Endothelial cell of umbilical vein (primary cell): ENCODE results near the gene TMC2. TPM values are rescaled to one million over a fixed set of nuclear protein-coding genes. Genes with fewer than 3 reads are reported as not detected.

ENCODE experiments used
- BruUV-seq: library from RNA; stranded (reverse); fragments of 400-500 nt; replicated peaks from 2 replicates; lab custom pipeline; 2021; lab: Mats Ljungman, UMichigan
- CTCF ChIA-PET: fragments of 300-600, 350-600 bp; sonication (Branson Sonifier 250); formaldehyde crosslinking; loops from one replicate; lab custom pipeline; 2021; ENCODE audit warnings: antibody characterized with exemption, inconsistent platforms; lab: Charles Lee
- POLR2A ChIA-PET: fragments of 300-600, 350-600 bp; sonication (Branson Sonifier 250); formaldehyde crosslinking; loops from one replicate; lab custom pipeline; 2021; ENCODE audit warnings: antibody characterized with exemption, inconsistent platforms; lab: Charles Lee
- DNase-seq: peaks from one replicate; pipeline ENCODE4 v3.0.0-alpha.2; 2011; ENCODE audit warnings: low read depth, low spot score
- FAIRE-seq: peaks from 2 replicates; lab custom pipeline; 2011; peaks lifted over from hg19 to GRCh38; lab: Jason Lieb, UNC
- H2AFZ ChIP-seq: 2 replicates; pipeline ENCODE4 v1.6.0; 2012; ENCODE audit warnings: low read depth, low read length, control low read depth, inconsistent platforms
- H3K27ac ChIP-seq: 2 replicates; pipeline ENCODE4 v1.5.1; 2011; ENCODE audit warnings: low read depth, mild to moderate bottlenecking, control low read depth, low read length, moderate library complexity; ENCODE audit not compliant: insufficient read depth
- H3K27me3 ChIP-seq, 2 experiments: 2 replicates each; pipeline versions ENCODE4 v1.6.0 to v1.6.1; 2011; ENCODE audit warnings: low read length in 2 of 2, mixed read lengths in 1 of 2; ENCODE audit not compliant: control insufficient read depth in 2 of 2, insufficient read depth in 2 of 2
- H3K36me3 ChIP-seq, 2 experiments: 2 replicates in 1 of 2; 3 replicates in 1 of 2; pipeline ENCODE4 v1.5.1; 2011; ENCODE audit warnings: low read length in 2 of 2, mild to moderate bottlenecking in 1 of 2, moderate library complexity in 1 of 2; ENCODE audit not compliant: control insufficient read depth in 2 of 2, insufficient read depth in 2 of 2; ENCODE audit errors: extremely low read depth in 1 of 2
- H3K4me1 ChIP-seq: 3 replicates; pipeline ENCODE4 v1.5.1; 2011; ENCODE audit warnings: mild to moderate bottlenecking, low read length; ENCODE audit not compliant: control insufficient read depth, insufficient read depth; ENCODE audit errors: extremely low read depth
- H3K4me2 ChIP-seq: 2 replicates; pipeline ENCODE4 v1.6.1; 2011; ENCODE audit warnings: low read length, control low read depth, mixed read lengths; ENCODE audit not compliant: insufficient read depth
- H3K4me3 ChIP-seq, 3 experiments: fragments of 200-600 bp in 1 of 3; sonication (generic), shearing (Covaris generic) in 1 of 3; replicated peaks in 1 of 3; 2 replicates each; pipeline ENCODE4 v1.5.1; 2011 to 2016; ENCODE audit warnings: control low read depth in 3 of 3, low read length in 3 of 3, mild to moderate bottlenecking in 2 of 3, inconsistent platforms in 1 of 3, low read depth in 1 of 3, moderate library complexity in 1 of 3; ENCODE audit not compliant: insufficient read depth in 1 of 3
- H3K79me2 ChIP-seq: 2 replicates; pipeline ENCODE4 v1.6.0; 2012; ENCODE audit warnings: low read length, inconsistent platforms; ENCODE audit not compliant: control insufficient read depth, insufficient read depth
- H3K9ac ChIP-seq: replicated peaks from 2 replicates; pipeline ENCODE3; 2011; ENCODE audit warnings: low read length, control low read depth; ENCODE audit not compliant: insufficient read depth; ENCODE audit errors: extremely low read depth
- H3K9me1 ChIP-seq: replicated peaks from 3 replicates; pipeline ENCODE4 v1.6.0; 2011; ENCODE audit warnings: mild to moderate bottlenecking, low read length; ENCODE audit not compliant: control insufficient read depth, insufficient read depth; ENCODE audit errors: extremely low read depth
- H3K9me3 ChIP-seq: replicated peaks from 2 replicates; pipeline ENCODE4 v1.5.1; 2012; ENCODE audit warnings: low read length, inconsistent platforms; ENCODE audit not compliant: control insufficient read depth, insufficient read depth
- H4K20me1 ChIP-seq: replicated peaks from 2 replicates; pipeline ENCODE3; 2011; ENCODE audit warnings: mild to moderate bottlenecking, low read length; ENCODE audit not compliant: control insufficient read depth, insufficient read depth; ENCODE audit errors: extremely low read depth
- CTCF ChIP-seq, 2 donors: IDR thresholded peaks; 1 replicate in 1 of 2; 2 replicates in 1 of 2; pipeline ENCODE4 v1.5.1; 2011; ENCODE audit warnings: low read length in 2 of 2, mild to moderate bottlenecking in 2 of 2, moderate library complexity in 2 of 2, control low read depth in 1 of 2, inconsistent platforms in 1 of 2, low read depth in 1 of 2; ENCODE audit not compliant: insufficient read depth in 1 of 2; ENCODE audit errors: extremely low read depth in 1 of 2
- EZH2 ChIP-seq: IDR thresholded peaks from 2 replicates; pipeline ENCODE4 v1.6.1; 2012; ENCODE audit warnings: borderline replicate concordance, low read depth, mild to moderate bottlenecking, moderate library complexity, low read length, inconsistent platforms; ENCODE audit not compliant: severe bottlenecking
- FOS ChIP-seq: IDR thresholded peaks from 2 replicates; pipeline ENCODE4 v1.6.1; 2011; ENCODE audit warnings: mild to moderate bottlenecking, low read length, moderate library complexity, borderline replicate concordance; ENCODE audit not compliant: insufficient read depth
- GATA2 ChIP-seq: IDR thresholded peaks from 2 replicates; pipeline ENCODE4 v1.7.0; 2011; ENCODE audit warnings: low read depth, mild to moderate bottlenecking, moderate library complexity, mixed read lengths, low read length; ENCODE audit not compliant: insufficient read length, insufficient read depth
- JUN ChIP-seq: IDR thresholded peaks from 2 replicates; pipeline ENCODE4 v1.6.1; 2011; ENCODE audit warnings: borderline replicate concordance, low read depth; ENCODE audit not compliant: insufficient read length, insufficient read depth
- MAX ChIP-seq: IDR thresholded peaks from 2 replicates; pipeline ENCODE4 v1.6.1; 2011; ENCODE audit not compliant: insufficient read depth, insufficient read length
- MYC ChIP-seq: IDR thresholded peaks from one replicate; pipeline ENCODE4 v1.6.1; 2011; ENCODE audit warnings: mild to moderate bottlenecking, low read depth, low read length
- POLR2A ChIP-seq: IDR thresholded peaks from 2 replicates; pipeline ENCODE4 v1.6.1; 2012; ENCODE audit warnings: low read depth, mild to moderate bottlenecking, control low read depth, low read length
- POLR2AphosphoS5 ChIP-seq: IDR thresholded peaks from 2 replicates; pipeline ENCODE4 v1.6.1; 2012; ENCODE audit warnings: low read depth, mild to moderate bottlenecking, control low read depth, low read length, moderate library complexity; ENCODE audit not compliant: insufficient read depth
- dilution Hi-C: fragments of 300-500 bp; cut with MboI; formaldehyde crosslinking; loops from one replicate; pipeline ENCODE4 v1.15.0; 2019; ENCODE audit warnings: low sequenced_read_pairs; ENCODE audit not compliant: extremely low pct_ligation_motif_present
- intact Hi-C: fragments of 100-400 bp; cut with micrococcal nuclease; formaldehyde crosslinking; loops from one replicate; pipeline ENCODE4 v1.10.0; 2022
- polyA plus RNA-seq, 4 experiments: library from polyadenylated mRNA; depleted of rRNA in 3 of 4; stranded (reverse) in 3 of 4; unstranded in 1 of 4; fragments of >200 nt; gene quantifications; 2 replicates each; pipeline versions ENCODE4 v1.2.1 to v1.2.3, GENCODE V29; 2011 to 2012; ENCODE audit warnings: missing spikeins in 1 of 4
- total RNA-seq: library from RNA; stranded (reverse); gene quantifications from 2 replicates; pipeline ENCODE4 v1.2.3, GENCODE V29; 2021

Gene TMC2
- total and polyA plus RNA-seq, 2 donors (not counting 3 experiments of a cell fraction or from before 2014, with no cell fraction given), result not detected

- no peak for FAIRE-seq
- Histone ChIP-seq H3K27me3 (peaks cover 29 to 42% of the 10 kb centered on the region in 2 experiments), H3K27ac (no peak overlapping the region), H3K9ac (no peak overlapping the region), H3K36me3 (no peaks in the 10 kb centered on the region), H3K4me3 (no peak overlapping the region), H3K9me1 (no peaks in the 10 kb centered on the region), H3K79me2 (no peaks in the 10 kb centered on the region), H4K20me1 (no peaks in the 10 kb centered on the region), H3K9me3 (no peaks in the 10 kb centered on the region), H2AFZ (no peak overlapping the region), H3K4me2 (no peak overlapping the region), H3K4me1 (peaks cover 3% of the 10 kb centered on the region)
- dilution Hi-C loops (no loop called here), intact Hi-C loops (no loop called here)
- TF ChIP-seq GATA2 (no peak), MYC (no peak), JUN (no peak)
- ChIA-PET POLR2A (no interaction called here), CTCF (no interaction called here)
- DNase-seq, result no peak
- BruUV-seq, result no TSS peak
Measured at GRCh38 chr20:2559279-2559626, 22.9 kb downstream of the TMC2 start.

GRCh38 chr20:2559651-2560050 lies 23.3 kb downstream of the TMC2 start:
- Histone ChIP-seq H3K4me1 (peaks cover 3% of the 10 kb centered on the region), H3K9me1 (no peaks in the 10 kb centered on the region), H3K9me3 (no peaks in the 10 kb centered on the region), H3K4me3 (no peak overlapping the region), H3K36me3 (no peaks in the 10 kb centered on the region), H3K9ac (no peak overlapping the region), H3K27ac (no peak overlapping the region), H3K4me2 (no peak overlapping the region), H3K27me3 (peaks cover 29 to 42% of the 10 kb centered on the region in 2 experiments), H4K20me1 (no peaks in the 10 kb centered on the region), H3K79me2 (no peaks in the 10 kb centered on the region), H2AFZ (no peak overlapping the region)
- FAIRE-seq (no peak), DNase-seq (no peak)
- no TSS peak for BruUV-seq
- CTCF ChIA-PET, result no interaction called here
- TF ChIP-seq EZH2 (no peak), FOS (no peak), MAX (no peak), MYC (no peak), POLR2AphosphoS5 (no peak), GATA2 (no peak), JUN (no peak), CTCF (IDR thresholded peaks at IDR 0.05; ENCODE audit: extremely low read depth in 1 of 2, insufficient read depth in 1 of 2, low read depth in 1 of 2, low read length in 2 of 2) (no peak), POLR2A (no peak)
- intact Hi-C loops, result no loop called here
- POLR2A ChIA-PET, result no interaction called here
- dilution Hi-C loops, result no loop called here
